ENCODE results near the gene PIK3R5.
"Not testable (repeated sequence)": the region's sequence is repeated elsewhere in the genome, so short reads cannot be mapped to it uniquely, and the experiment has no call there.

PIK3R5 gene, protein sequence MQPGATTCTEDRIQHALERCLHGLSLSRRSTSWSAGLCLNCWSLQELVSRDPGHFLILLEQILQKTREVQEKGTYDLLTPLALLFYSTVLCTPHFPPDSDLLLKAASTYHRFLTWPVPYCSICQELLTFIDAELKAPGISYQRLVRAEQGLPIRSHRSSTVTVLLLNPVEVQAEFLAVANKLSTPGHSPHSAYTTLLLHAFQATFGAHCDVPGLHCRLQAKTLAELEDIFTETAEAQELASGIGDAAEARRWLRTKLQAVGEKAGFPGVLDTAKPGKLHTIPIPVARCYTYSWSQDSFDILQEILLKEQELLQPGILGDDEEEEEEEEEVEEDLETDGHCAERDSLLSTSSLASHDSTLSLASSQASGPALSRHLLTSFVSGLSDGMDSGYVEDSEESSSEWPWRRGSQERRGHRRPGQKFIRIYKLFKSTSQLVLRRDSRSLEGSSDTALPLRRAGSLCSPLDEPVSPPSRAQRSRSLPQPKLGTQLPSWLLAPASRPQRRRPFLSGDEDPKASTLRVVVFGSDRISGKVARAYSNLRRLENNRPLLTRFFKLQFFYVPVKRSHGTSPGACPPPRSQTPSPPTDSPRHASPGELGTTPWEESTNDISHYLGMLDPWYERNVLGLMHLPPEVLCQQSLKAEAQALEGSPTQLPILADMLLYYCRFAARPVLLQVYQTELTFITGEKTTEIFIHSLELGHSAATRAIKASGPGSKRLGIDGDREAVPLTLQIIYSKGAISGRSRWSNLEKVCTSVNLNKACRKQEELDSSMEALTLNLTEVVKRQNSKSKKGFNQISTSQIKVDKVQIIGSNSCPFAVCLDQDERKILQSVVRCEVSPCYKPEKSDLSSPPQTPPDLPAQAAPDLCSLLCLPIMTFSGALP

GRCh38 chr17:8965394-8966168 is at the start of gene PIK3R5:
TSS of gene PIK3R5 (minus strand) at chr17:8965707. CDS start at chr17:8911494, 54,213 bp downstream.
- no peak for DNase-seq

GRCh38 chr17:9011001-9011400 is 45.5 kb upstream of the PIK3R5 start:
- no peak for DNase-seq

DNA sequence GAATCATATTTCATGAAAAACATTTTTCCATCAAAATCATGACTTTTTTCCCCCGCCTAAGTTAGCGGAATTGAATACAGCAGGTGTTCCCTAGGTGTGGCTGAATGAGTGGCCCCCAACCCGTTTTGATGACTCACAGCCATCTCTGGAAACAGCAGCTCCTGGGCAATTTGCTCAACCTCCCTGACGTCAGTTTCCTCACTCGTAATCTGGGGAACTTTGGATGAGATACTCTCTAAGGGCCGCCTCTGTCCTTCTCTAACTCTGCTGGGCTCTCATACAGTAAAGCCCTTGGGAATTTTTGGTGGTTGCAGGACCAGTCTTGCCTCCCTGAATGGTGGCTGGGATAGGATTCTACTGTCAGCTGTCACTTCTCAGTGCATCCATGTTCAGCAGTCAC is 44.2 kb upstream of the PIK3R5 start:
- no peak for DNase-seq

DNA sequence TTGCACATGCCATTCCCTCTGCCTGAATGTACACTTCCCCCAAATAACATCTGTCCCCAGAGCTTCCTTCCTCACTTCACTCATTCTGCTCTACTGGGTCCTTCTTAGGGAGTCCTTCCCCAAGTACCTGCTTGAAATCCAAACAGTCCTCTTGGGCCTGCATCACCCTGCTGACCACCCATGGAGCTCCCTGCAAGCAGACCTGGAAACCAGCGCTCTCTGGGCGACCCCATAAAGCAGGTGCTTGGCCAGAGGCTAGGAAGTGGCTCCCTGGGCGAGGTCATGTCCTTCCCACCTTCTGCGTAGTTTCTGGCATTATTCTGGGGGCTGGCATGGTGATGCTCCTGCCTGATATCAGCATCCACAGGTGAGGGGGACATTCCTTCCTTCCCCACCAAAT is 43.6 kb upstream of the PIK3R5 start:
- DNase-seq = no peak

DNA sequence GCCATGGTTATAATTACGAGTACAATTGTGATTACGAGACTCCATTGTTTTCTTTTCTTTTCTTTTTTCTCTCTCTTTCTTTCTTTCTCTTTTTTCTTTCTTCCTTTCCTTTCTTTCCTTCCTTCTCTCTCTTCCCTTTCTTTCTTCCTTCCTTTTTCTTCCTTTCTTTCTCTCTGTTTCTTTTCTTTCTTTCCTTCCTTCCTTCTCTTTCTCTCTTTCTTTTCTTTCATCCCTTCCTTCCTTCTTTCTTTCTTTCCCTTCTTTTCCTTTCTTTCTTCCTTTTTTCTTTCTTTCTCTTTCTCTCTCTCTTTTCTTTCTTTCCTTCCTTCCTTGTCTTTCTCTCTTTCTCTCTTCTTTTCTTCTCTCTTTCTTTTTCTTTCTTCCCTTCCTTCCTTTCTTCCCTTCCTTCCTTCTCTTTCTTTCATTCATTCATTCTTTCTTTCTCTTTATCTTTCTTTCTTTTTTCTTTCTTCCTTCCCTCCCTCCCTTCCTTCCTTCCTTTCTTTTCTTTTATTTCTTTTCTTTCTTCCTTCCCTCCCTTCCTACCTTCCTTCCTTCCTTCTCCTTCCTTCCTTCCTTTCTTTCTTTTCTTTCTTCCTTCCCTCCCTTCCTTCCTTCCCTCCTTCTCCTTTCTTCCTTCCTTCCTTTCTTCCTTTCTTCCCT is 41.7 kb upstream of the PIK3R5 start:
- no peak for DNase-seq

DNA sequence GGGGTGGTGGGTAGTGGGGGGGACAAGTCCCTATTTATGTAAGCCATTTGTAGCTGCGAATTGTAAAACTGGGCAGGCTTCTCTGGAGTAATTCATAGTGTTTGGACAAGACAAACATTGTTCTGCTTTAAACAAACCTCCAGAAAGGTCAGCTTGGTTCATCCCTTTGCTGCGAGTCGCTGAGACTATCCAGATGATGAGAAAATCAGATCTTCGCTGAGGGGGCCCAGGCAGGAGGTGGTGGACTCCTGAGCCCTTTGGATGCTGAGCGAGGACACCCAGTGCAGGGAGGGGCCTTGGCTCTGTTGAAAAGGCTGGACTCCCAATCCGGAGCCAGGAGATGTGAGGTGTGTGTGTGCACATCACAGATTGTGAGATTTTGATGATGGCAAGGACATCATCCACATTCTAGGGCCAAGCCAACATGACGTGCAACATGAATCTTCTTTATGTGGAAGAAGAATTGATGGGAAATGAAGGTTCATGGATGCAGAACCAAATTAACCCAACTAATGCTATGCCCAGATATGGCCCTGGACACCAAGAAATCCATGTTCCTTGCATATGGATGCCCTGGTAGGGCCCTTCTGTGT is 40.8 kb upstream of the PIK3R5 start:
- DNase-seq = no peak

DNA sequence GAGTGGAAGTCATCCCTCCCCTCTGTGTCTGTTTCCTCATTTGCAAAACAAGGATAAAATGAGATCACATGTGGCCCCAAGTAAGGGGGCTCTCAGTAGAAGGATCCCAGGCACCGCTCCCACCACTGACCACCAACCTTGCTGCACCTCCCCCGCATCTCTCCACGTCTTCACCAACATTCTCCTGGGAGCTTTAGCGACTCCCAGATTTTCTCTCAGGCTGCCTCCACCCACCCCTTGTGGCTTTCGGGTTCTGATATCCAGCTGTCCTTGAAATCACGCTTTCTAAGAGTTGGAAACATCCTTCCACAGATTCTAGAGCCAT is 39.4 kb upstream of the PIK3R5 start:
- DNase-seq = no peak

DNA sequence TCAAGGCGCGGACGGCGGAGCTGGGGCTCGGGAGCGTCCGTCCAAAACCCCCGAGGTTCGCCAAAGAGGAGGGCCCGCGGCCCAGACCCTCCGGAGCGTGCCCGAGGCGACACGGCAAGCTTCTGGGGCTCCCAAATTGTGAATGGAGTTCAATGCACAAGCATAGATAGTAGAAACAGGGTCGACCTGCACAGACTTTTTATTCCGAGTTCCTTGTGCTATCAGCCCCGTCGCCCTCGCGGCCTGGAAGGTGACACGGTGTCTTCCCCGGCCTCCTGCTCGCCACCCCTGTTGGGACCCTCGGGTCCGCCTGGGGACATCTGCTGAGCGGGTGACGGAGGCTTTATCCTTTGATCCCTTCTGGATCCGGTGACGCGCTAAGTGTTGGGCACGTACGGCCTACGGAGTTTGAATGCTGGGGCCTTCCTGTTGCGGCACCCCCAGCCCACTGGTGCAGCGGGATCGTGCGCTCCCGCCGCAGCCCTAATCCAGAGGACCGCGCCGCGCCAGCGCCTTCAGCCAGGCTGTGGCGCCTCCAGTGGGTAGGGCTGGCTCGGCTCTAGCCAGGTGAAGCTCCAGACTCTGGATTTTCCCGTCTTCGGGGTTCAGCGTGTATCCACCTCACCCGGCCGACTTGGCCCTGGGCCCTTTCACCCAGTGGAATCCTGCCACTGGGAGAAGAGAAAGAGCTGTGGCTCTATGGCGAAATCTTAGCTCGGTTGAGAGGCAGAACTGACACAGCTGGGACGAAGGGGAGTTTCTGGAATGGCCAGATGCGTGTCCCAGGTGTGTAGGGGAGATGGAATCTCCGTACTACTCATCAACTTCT is 38.8 kb upstream of the PIK3R5 start:
- no peak for DNase-seq

DNA sequence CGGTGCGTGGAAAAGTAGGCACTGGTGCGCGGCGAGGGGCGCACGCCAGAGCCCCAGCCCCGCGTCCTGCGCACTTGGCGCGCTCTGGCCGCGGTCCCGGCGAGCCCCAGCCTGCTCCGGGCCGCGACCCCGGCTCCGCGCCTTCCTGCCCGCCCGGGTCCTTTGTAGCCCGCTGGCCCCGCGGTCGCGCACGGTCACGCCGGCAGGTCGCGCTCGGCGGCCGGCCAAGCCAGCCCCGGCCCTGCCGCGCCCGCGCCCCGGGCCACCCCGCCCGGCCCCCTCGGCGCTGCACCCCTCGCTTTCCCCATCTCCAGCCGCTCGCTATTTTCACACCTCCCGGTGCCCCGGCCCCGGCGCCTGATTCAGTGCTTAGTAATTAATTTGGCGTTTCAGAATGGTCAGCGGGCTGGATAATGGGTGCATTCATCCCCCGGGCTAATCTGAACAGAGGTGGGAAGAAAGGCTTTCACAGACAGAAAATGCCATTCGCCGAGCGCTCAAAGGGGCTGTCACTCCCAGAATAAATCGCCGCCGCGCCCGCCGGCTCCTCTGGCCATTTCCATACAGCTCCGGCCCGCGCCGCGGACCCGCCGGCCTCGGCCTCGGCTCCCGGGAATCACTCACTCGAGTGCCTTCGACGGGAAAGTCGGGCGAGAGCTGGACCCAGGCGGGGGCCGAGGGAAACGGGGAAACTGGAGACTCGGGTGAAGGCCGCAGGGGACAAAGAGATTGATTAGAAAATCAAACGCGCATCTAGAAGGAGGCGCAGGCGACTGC is 38.0 kb upstream of the PIK3R5 start:
- DNase-seq = no peak

DNA sequence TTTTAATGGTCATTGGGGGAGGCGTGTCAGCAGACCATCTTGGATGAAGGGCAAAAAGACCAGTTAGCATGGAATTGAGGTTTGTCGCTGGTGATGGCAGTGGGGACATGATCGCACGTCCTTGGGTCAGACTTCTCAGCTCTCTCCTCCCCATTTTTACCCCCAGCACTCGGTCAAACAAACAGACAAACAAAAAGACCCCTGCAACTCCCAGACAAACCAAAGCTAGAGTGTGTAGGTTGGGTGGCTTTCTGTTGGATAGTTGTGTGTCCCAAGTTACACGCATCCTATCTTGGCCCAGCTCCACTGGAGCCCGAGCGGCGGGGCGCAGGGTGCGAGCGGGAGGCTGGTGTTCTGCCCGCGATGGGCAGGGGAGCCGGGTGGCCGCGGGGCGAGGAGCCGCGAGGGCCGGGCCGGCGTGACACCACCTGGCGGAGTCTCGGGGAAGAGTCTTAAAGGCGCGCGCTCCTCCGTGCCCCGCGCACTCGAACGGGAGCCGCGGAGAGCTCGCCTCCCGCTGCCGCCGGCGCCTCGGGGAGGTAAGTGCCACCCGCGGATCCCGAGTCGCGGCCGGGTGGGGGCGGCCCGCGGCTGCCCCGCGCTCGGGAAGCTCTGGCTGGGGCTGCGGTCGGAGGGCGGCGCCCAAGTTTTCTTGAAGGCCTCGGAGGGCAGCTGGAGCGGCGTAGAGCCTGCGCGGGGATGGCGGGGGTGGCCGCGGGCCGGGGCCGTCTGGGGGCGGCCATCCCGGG is 37.3 kb upstream of the PIK3R5 start:
- no peak for DNase-seq

DNA sequence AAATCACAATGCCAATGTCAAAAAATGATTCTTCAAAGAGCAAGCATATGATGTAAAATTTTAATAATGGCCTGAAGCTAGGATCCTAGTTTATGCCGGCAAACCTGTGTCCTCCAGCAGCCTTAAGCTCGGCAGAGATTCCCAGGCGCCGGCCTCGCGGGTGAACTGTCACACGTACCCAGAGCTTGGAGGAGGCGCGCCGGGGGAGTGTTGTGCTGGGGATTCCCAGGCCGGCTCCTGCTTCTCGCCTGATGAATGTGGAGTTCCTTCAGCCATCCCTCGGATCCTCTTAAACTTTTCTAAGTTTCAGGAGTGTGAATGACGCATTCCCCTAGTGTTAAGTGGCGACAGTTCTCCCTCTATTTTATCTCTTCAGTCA is 36.7 kb upstream of the PIK3R5 start:
- no peak for DNase-seq

DNA sequence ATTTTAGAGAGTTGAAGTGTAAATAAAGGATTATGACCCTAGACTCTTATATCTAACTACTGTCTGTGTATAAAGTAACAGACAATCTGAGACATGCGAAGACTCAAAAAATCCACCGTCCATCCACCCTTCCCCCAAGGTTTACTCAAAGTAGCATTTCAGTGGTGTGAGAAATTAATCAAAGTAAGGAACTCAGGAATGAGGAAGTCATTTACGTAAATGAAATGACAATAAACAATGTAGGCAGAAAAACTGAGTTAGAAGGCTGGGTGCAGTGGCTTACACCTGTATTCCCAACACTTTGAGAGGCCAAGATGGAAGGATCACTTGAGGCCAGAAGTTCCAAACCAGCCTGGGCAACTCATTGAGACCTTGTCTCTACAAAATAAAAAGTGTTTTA is 36.1 kb upstream of the PIK3R5 start:
- no peak for DNase-seq

- DNase-seq = no peak
Observed at GRCh38 chr17:8997994-8998628, 32.6 kb upstream of the PIK3R5 start.

GRCh38 chr17:8995711-8996110 is 30.2 kb upstream of the PIK3R5 start:
- no peak for DNase-seq

- no peak for DNase-seq
Observed at GRCh38 chr17:8994319-8994718, 28.8 kb upstream of the PIK3R5 start.

DNA sequence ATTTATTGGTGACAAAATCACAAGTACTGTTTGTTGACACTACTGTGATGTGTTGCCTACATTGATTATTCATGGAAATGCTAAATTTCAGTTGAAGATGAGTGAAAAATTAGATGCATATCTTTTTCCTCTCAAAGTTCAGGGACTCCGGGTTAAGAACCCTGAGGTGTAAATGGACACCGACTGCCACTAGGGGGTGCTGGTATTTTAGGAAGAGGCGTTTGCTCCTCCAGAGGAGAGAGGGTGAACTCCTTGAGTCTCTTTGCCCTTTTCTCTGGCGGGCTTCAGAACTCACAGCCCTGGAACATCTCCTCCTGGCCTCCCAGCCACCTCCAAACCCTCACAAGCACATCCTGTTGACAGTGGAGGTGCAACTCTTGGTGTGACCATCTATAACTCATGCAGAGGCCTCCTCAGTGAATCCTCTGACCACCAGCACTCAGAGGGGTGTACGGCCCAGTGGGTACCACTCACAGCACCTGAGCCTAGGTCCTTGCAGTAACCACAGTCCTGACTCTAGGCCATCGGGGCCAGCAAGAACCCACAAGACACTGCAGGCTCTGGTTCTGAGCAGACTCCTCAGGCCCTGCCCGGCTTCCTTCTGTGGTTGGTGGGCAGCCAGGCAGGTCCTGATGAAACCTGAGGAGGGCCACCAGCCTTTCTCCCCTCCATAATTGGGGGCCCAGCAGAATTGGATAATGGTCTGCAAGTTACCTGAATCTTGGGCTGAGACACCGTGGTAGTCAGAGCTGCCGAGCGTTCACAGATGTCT is 26.2 kb upstream of the PIK3R5 start:
- DNase-seq = no peak

DNA sequence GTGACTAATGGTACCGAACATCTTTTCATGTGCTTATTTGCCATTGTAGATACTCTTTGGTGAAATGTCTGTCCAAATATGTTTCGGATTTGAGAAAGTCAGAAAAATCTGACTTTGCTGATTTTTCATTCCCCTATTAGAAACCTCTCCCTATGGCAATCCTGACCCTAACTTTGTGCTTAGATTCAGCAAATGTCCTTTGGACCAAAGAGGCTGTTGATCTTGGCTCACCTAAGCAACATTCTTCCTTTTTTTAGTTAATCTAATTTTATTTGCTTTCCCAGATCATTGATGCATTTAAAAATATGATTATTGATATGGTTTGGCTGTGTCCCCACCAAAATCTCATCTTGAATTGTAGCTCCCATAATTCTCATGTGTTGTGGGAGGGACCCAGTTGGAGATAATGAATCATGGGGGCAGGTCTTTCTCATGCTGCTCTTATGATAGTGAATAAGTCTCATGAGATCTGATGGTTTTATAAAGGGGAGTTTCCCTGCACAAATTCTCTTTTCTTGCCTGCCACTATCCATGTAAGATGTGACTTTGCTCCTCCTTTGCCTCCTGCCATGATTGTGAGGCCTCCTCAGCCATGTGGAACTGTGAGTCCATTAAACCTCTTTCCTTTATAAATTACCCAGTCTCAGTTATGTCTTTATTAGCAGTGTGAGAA is 22.9 kb upstream of the PIK3R5 start:
- not testable (repeated sequence) for DNase-seq

GRCh38 chr17:8986295-8986694 is 20.8 kb upstream of the PIK3R5 start:
- no peak for DNase-seq

Measured in cortex of kidney (tissue), 1 donor.